Activated naive CD4-positive, alpha-beta T cell treated with anti-CD3 and anti-CD28 coated beads, Interleukin-2, amount 50 U/mL, for 24 hours (primary cell): Measurements from ENCODE around the gene PASK.
"Not testable (repeated sequence)": the region's sequence is repeated elsewhere in the genome, so short reads cannot be mapped to it uniquely, and the experiment has no call there.

Experiments
- H3K27ac Mint-ChIP-seq: one replicate; pipeline ENCODE4 v1.8.0; 2021; ENCODE audit warnings: mild to moderate bottlenecking, mixed read lengths
- H3K27me3 Mint-ChIP-seq: one replicate; pipeline ENCODE4 v1.8.0; 2021; ENCODE audit warnings: mixed read lengths
- H3K36me3 Mint-ChIP-seq: one replicate; pipeline ENCODE4 v1.8.0; 2021; ENCODE audit warnings: mixed read lengths
- H3K4me1 Mint-ChIP-seq: one replicate; pipeline ENCODE4 v1.8.0; 2021; ENCODE audit warnings: mixed read lengths
- H3K4me3 Mint-ChIP-seq: one replicate; pipeline ENCODE4 v1.8.0; 2021; ENCODE audit warnings: mild to moderate bottlenecking, mixed read lengths
- H3K9me3 Mint-ChIP-seq: one replicate; pipeline ENCODE4 v1.8.0; 2021; ENCODE audit warnings: mixed read lengths

PASK gene

GRCh38 chr2:241110607-241111439, 38.4 kb downstream of the PASK start:
- Mint-ChIP-seq H3K27ac (no peak overlapping the region), H3K36me3 (peaks cover 12% of the 10 kb centered on the region), H3K4me1 (peaks cover 47% of the 10 kb centered on the region), H3K4me3 (no peak overlapping the region), H3K9me3 (no peaks in the 10 kb centered on the region), H3K27me3 (no peaks in the 10 kb centered on the region)

GRCh38 chr2:241110089-241110606, 39.1 kb downstream of the PASK start:
- Mint-ChIP-seq H3K27ac (peak overlapping the region; percentile 89), H3K9me3 (no peaks in the 10 kb centered on the region), H3K27me3 (no peaks in the 10 kb centered on the region), H3K4me1 (peaks cover 54% of the 10 kb centered on the region), H3K4me3 (peak overlapping the region; percentile 62), H3K36me3 (peaks cover 10% of the 10 kb centered on the region)

- no peaks in the 10 kb centered on the region for H3K9me3 Mint-ChIP-seq
- peak overlapping the region; percentile 74 for H3K4me3 Mint-ChIP-seq
- no peaks in the 10 kb centered on the region for H3K27me3 Mint-ChIP-seq
- H3K36me3 Mint-ChIP-seq: peaks cover 6% of the 10 kb centered on the region
- H3K27ac Mint-ChIP-seq: peak overlapping the region; percentile 97
- H3K4me1 Mint-ChIP-seq: peaks cover 54% of the 10 kb centered on the region
Observed at GRCh38 chr2:241109210-241110088, 39.8 kb downstream of the PASK start.

- H3K4me1 Mint-ChIP-seq: peaks cover 54% of the 10 kb centered on the region
- H3K4me3 Mint-ChIP-seq: peak overlapping the region; percentile 74
- no peaks in the 10 kb centered on the region for H3K9me3 Mint-ChIP-seq
- H3K27ac Mint-ChIP-seq: peak overlapping the region; percentile 97
- no peaks in the 10 kb centered on the region for H3K27me3 Mint-ChIP-seq
- H3K36me3 Mint-ChIP-seq: peaks cover 6% of the 10 kb centered on the region
Observed at GRCh38 chr2:241108271-241109209, 40.7 kb downstream of the PASK start.

GRCh38 chr2:241107031-241107783, 42.1 kb downstream of the PASK start:
- no peak overlapping the region for H3K4me3 Mint-ChIP-seq
- no peaks in the 10 kb centered on the region for H3K27me3 Mint-ChIP-seq
- H3K9me3 Mint-ChIP-seq: no peaks in the 10 kb centered on the region
- peak overlapping the region; percentile 95 for H3K27ac Mint-ChIP-seq
- H3K4me1 Mint-ChIP-seq: peaks cover 58% of the 10 kb centered on the region
- H3K36me3 Mint-ChIP-seq: peaks cover 6% of the 10 kb centered on the region

- H3K9me3 Mint-ChIP-seq: no peaks in the 10 kb centered on the region
- peak overlapping the region; percentile 41 for H3K27ac Mint-ChIP-seq
- peaks cover 53% of the 10 kb centered on the region for H3K4me1 Mint-ChIP-seq
- H3K4me3 Mint-ChIP-seq: no peak overlapping the region
- peaks cover 6% of the 10 kb centered on the region for H3K36me3 Mint-ChIP-seq
- H3K27me3 Mint-ChIP-seq: no peaks in the 10 kb centered on the region
Observed at GRCh38 chr2:241105641-241106040, 43.6 kb downstream of the PASK start.

- H3K4me3 Mint-ChIP-seq, H3K9me3 Mint-ChIP-seq, H3K27ac Mint-ChIP-seq, H3K27me3 Mint-ChIP-seq, H3K36me3 Mint-ChIP-seq: not testable (repeated sequence)
- H3K4me1 Mint-ChIP-seq: peaks cover 55% of the 10 kb centered on the region
Observed at GRCh38 chr2:241104611-241105010, 44.7 kb downstream of the PASK start.

- peak overlapping the region; percentile 98 for H3K27ac Mint-ChIP-seq
- H3K4me3 Mint-ChIP-seq: peak overlapping the region; percentile 97
- no peaks in the 10 kb centered on the region for H3K27me3 Mint-ChIP-seq
- H3K9me3 Mint-ChIP-seq: no peaks in the 10 kb centered on the region
- peaks cover 57% of the 10 kb centered on the region for H3K4me1 Mint-ChIP-seq
- H3K36me3 Mint-ChIP-seq: peaks cover 7% of the 10 kb centered on the region
Observed at GRCh38 chr2:241103176-241103595, 46.1 kb downstream of the PASK start.

GRCh38 chr2:241102239-241102803, 47.0 kb downstream of the PASK start, which contains the start of gene MTERF4:
Gene MTERF4 (minus strand): TSS chr2:241102287. CDS start chr2:241102273, 14 bp downstream.
- Mint-ChIP-seq H3K36me3 (peaks cover 11% of the 10 kb centered on the region), H3K4me3 (peak within 1 kb of the TSS; percentile 97), H3K27me3 (no peaks in the 10 kb centered on the region), H3K9me3 (no peaks in the 10 kb centered on the region), H3K4me1 (peaks cover 58% of the 10 kb centered on the region), H3K27ac (peak within 1 kb of the TSS; percentile 98)

GRCh38 chr2:241099246-241099645, 50.0 kb downstream of the PASK start:
- Mint-ChIP-seq H3K4me3 (peak overlapping the region; percentile 37), H3K9me3 (no peaks in the 10 kb centered on the region), H3K27me3 (no peaks in the 10 kb centered on the region), H3K4me1 (peaks cover 79% of the 10 kb centered on the region), H3K27ac (no peak overlapping the region), H3K36me3 (peaks cover 24% of the 10 kb centered on the region)

GRCh38 chr2:241096979-241097378, 52.3 kb downstream of the PASK start:
- Mint-ChIP-seq H3K9me3 (no peaks in the 10 kb centered on the region), H3K4me1 (peaks cover 74% of the 10 kb centered on the region), H3K27me3 (no peaks in the 10 kb centered on the region), H3K36me3 (peaks cover 24% of the 10 kb centered on the region), H3K27ac (no peak overlapping the region), H3K4me3 (no peak overlapping the region)

- Mint-ChIP-seq H3K27me3 (no peaks in the 10 kb centered on the region), H3K27ac (peak overlapping the region; percentile 68), H3K36me3 (peaks cover 24% of the 10 kb centered on the region), H3K9me3 (no peaks in the 10 kb centered on the region), H3K4me1 (peaks cover 74% of the 10 kb centered on the region), H3K4me3 (peak overlapping the region; percentile 57)
Observed at GRCh38 chr2:241095594-241096290, 53.5 kb downstream of the PASK start.

GRCh38 chr2:241094924-241095420, 54.3 kb downstream of the PASK start:
- Mint-ChIP-seq H3K4me3 (no peak overlapping the region), H3K36me3 (peaks cover 26% of the 10 kb centered on the region), H3K4me1 (peaks cover 70% of the 10 kb centered on the region)

More at GRCh38 chr2:241094924-241095420, 54.3 kb downstream of the PASK start:
- Mint-ChIP-seq H3K27me3 (no peaks in the 10 kb centered on the region), H3K27ac (no peak overlapping the region), H3K9me3 (no peaks in the 10 kb centered on the region)
